Testis (tissue), 2 donors: ENCODE data around the gene FMNL2.

Source experiments
- POLR2A ChIP-seq: fragments of 450-650 bp; IDR thresholded peaks from one replicate; pipeline ENCODE4 v1.6.1; 2017; ENCODE audit warnings: antibody characterized with exemption, mild to moderate bottlenecking, moderate library complexity
- TF ChIP-seq, protein P1 (sequence below), 3 experiments: fragments of 450-650 bp in 2 of 3; fragments of 200-600 bp in 1 of 3; sonication (generic) in 1 of 3; IDR thresholded peaks; one replicate each; pipeline ENCODE4 v1.5.1; 2016 to 2019; ENCODE audit warnings: antibody characterized with exemption in 3 of 3, mild to moderate bottlenecking in 2 of 3, moderate library complexity in 1 of 3

DNA sequence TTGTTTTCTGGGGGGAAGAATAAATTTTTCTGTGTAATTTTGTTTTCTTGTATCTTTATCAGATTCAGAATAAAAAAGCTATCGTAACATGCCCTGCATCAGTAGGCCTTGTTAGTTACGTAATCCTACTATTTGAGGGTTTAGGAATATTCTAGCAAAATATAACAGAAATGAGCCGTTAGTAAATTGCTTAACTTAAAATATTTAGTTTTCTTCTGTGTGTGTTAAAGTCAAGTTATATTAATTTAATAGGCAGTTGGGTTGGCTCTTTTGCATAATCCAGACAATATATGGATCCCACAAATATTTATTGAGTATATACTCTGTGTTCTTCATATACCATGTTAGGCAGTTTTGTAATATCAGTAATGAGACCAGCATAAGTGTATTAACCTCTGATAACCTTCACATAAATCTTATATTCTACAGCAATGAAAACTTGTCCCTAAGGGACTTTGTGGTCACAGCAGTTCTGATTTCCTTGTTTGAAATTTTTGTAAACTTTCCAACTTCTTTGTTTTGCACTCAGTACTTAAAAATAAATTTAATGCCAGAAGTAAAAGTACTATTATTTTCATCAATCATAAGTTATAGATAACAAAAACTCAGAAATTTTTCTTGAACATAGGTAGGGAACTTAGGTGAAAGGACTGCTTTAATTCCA lies 151.9 kb downstream of the FMNL2 start:
- TF ChIP-seq, protein P1, sequence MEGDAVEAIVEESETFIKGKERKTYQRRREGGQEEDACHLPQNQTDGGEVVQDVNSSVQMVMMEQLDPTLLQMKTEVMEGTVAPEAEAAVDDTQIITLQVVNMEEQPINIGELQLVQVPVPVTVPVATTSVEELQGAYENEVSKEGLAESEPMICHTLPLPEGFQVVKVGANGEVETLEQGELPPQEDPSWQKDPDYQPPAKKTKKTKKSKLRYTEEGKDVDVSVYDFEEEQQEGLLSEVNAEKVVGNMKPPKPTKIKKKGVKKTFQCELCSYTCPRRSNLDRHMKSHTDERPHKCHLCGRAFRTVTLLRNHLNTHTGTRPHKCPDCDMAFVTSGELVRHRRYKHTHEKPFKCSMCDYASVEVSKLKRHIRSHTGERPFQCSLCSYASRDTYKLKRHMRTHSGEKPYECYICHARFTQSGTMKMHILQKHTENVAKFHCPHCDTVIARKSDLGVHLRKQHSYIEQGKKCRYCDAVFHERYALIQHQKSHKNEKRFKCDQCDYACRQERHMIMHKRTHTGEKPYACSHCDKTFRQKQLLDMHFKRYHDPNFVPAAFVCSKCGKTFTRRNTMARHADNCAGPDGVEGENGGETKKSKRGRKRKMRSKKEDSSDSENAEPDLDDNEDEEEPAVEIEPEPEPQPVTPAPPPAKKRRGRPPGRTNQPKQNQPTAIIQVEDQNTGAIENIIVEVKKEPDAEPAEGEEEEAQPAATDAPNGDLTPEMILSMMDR (IDR thresholded peaks at IDR 0.05): no peak
- TF ChIP-seq POLR2A: no peak
